ENCODE measurements around the gene RFWD3.

GRCh38 chr16:74659041-74659440, 7.6 kb downstream of the RFWD3 start:
- no peak for TF ChIP-seq CTCF (IDR thresholded peaks at IDR 0.05; ENCODE audit: low read length)
- TF ChIP-seq EZH2phosphoT487 (IDR thresholded peaks at IDR 0.05; ENCODE audit: low read length): no peak
- no peak for TF ChIP-seq EZH2 (optimal IDR thresholded peaks at IDR 0.05; ENCODE audit: low read depth, low read length)
